HG02588 (cell line): ENCODE measurements around the gene SYNPO.

ENCODE experiments used
- ATAC-seq: cut with Tn5 transposase; IDR thresholded peaks from one replicate; pipeline ENCODE4 v1.9.1; 2021; ENCODE audit warnings: mild to moderate bottlenecking, moderate library complexity; ENCODE audit not compliant: unreplicated experiment

The SYNPO gene

GRCh38 chr5:150606476-150606875 is 34.0 kb upstream of the SYNPO start:
- ATAC-seq: no peak

- no peak for ATAC-seq
These were observed 33.4 kb upstream of the SYNPO start for GRCh38 chr5:150607105-150607504.

GRCh38 chr5:150607991-150608390 is 32.5 kb upstream of the SYNPO start:
- no peak for ATAC-seq

- no peak for ATAC-seq
These were observed 31.5 kb upstream of the SYNPO start for GRCh38 chr5:150608991-150609390.

- no peak for ATAC-seq
These were observed 30.4 kb upstream of the SYNPO start for GRCh38 chr5:150609843-150610584.

- ATAC-seq: no peak
These were observed 29.4 kb upstream of the SYNPO start for GRCh38 chr5:150611026-150611425.

GRCh38 chr5:150612405-150612804 is 28.1 kb upstream of the SYNPO start:
- no peak for ATAC-seq

- no peak for ATAC-seq
These were observed 27.4 kb upstream of the SYNPO start for GRCh38 chr5:150612905-150613670.

- ATAC-seq: no peak
These were observed 26.3 kb upstream of the SYNPO start for GRCh38 chr5:150613991-150614660.

GRCh38 chr5:150614661-150615060 is 25.8 kb upstream of the SYNPO start:
- ATAC-seq: no peak

GRCh38 chr5:150615141-150615699 is 25.2 kb upstream of the SYNPO start:
- ATAC-seq: no peak

GRCh38 chr5:150616024-150616470 is 24.4 kb upstream of the SYNPO start:
- no peak for ATAC-seq

- no peak for ATAC-seq
These were observed 24.0 kb upstream of the SYNPO start for GRCh38 chr5:150616506-150616905.

GRCh38 chr5:150618163-150618562 is 22.3 kb upstream of the SYNPO start:
- no peak for ATAC-seq

GRCh38 chr5:150618588-150619281 is 21.7 kb upstream of the SYNPO start:
- no peak for ATAC-seq

- no peak for ATAC-seq
These were observed 20.9 kb upstream of the SYNPO start for GRCh38 chr5:150619359-150620230.

- ATAC-seq: no peak
These were observed 19.2 kb upstream of the SYNPO start for GRCh38 chr5:150621301-150621700.

GRCh38 chr5:150622157-150622556 is 18.3 kb upstream of the SYNPO start:
- no peak for ATAC-seq

- no peak for ATAC-seq
These were observed 17.1 kb upstream of the SYNPO start for GRCh38 chr5:150623152-150623877.
